GM13976 (cell line): Measurements from ENCODE around the gene ZNF205.
A peak's percentile ranks its signal among the peaks of the same experiment; 100 is the strongest.
"Not testable (repeated sequence)": the region's sequence is repeated elsewhere in the genome, so short reads cannot be mapped to it uniquely, and the experiment has no call there.

Experiments used
- DNase-seq: peaks from one replicate; pipeline ENCODE4 v3.0.0; 2012; ENCODE audit warnings: low spot score
- in situ Hi-C: fragments of 300-500 bp; cut with MboI; formaldehyde crosslinking; loops from one replicate; pipeline ENCODE4 v1.12.0; 2022; ENCODE audit warnings: low sequenced_read_pairs, mixed read lengths, inconsistent platforms; ENCODE audit not compliant: unreplicated experiment
- TF ChIP-seq, protein P1 (sequence below): IDR thresholded peaks from 2 replicates; pipeline ENCODE4 v1.5.1; 2012; ENCODE audit warnings: borderline replicate concordance, mild to moderate bottlenecking; ENCODE audit not compliant: insufficient read depth; ENCODE audit errors: extremely low read depth, missing control alignments, control extremely low read depth

The ZNF205 gene

DNA sequence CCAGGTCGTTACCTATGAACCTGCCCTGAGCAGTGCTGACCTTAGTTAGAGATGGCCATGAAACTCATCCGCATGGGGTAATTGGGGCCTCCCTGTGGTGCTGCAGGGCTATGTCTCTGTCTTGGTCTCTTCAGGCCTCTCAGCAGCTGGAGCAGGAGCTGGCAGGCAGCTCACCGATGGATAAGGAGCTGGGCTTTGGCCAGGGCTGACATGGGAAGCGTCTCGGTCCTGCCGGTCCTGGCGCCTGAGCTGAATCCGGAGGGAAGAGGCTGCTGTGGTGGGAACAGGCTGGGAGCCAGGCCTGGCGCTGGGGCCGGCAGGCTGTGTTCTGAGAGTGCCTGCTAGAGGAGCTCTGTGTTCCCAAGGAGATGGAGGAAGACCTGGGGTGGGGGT lies 36.9 kb upstream of the ZNF205 start:
- in situ Hi-C loops, result no loop called here
- TF ChIP-seq, protein P1, sequence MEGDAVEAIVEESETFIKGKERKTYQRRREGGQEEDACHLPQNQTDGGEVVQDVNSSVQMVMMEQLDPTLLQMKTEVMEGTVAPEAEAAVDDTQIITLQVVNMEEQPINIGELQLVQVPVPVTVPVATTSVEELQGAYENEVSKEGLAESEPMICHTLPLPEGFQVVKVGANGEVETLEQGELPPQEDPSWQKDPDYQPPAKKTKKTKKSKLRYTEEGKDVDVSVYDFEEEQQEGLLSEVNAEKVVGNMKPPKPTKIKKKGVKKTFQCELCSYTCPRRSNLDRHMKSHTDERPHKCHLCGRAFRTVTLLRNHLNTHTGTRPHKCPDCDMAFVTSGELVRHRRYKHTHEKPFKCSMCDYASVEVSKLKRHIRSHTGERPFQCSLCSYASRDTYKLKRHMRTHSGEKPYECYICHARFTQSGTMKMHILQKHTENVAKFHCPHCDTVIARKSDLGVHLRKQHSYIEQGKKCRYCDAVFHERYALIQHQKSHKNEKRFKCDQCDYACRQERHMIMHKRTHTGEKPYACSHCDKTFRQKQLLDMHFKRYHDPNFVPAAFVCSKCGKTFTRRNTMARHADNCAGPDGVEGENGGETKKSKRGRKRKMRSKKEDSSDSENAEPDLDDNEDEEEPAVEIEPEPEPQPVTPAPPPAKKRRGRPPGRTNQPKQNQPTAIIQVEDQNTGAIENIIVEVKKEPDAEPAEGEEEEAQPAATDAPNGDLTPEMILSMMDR, result no peak
- no peak for DNase-seq

DNA sequence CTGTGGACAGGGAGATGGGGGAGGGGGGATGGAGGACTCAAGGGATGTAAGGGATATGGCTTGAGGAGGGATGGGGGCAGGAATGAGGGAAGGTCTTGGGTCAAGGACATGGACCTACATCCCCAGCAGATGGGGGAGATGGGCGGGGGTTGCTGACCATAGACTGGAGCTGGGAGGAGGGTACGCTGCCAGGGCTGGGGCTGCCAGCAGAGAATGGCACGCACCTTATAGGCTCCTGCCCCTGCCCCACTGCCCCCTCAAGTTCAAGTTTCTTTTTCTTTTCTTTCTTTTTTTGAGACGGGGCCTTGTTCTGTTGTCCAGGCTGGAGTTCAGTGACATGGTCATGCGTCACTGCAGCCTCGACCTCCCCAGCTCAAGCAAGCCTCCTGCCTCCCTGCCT lies 36.4 kb upstream of the ZNF205 start:
- DNase-seq, in situ Hi-C loops: not testable (repeated sequence)

DNA sequence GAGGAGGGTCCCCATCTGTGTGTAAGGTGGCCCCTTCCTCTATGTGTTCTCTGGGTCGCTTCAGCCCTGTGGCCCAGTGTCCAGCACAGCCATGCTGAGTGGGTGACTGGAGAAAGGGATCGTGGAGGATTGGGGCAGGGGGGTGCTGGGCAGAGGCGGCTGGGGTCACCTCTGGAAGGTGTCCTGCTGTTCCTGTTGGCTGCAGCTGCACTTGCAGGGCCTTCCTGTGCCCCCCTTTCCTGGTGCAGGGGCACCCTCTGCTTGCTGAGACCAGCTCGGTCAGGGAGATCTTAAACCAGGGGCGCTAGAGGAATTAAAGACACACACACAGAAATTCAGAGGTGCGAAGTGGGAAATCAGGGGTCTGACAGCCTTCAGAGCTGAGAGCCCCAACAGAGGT lies 35.8 kb upstream of the ZNF205 start:
- in situ Hi-C loops, result no loop called here
- TF ChIP-seq, protein P1, result no peak
- peak; percentile 17 for DNase-seq

DNA sequence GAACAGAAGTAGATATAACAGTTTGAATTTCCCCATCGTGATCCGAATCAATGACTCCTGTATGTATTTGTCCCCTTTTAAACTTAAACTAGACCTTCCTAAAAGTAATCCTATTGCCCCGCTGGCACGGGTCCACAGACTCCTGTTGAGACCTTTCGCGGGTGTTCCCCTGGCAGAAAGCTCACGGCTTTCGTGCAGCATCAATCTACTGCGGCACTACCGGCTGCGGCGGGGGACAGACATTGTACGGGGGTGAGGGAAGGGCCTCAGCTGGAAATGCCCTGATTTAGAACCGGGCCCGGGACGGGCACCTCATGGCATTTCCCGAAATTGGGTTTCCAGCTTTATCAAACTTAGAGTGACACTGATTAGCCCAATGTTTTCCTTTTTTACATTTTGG lies 32.4 kb upstream of the ZNF205 start:
- no peak for DNase-seq
- in situ Hi-C loops, result no loop called here
- TF ChIP-seq, protein P1, result no peak

DNA sequence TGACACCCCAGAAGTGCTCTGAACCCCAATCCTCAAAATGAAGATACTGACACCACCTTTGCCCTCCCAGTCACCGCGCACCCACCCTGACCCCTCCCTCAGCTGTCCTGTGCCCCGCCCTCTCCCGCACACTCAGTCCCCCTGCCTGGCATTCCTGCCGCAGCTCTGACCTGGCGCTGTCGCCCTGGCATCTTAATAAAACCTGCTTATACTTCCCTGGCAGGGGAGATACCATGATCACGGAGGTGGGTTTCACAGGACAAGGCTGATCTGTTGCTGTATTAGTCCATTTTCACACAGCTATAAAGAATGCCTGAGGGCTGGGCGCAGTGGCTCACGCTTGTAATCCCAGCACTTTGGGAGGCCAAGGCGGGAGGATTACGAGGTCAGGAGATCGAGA lies 30.4 kb upstream of the ZNF205 start:
- DNase-seq, in situ Hi-C loops: not testable (repeated sequence)

DNA sequence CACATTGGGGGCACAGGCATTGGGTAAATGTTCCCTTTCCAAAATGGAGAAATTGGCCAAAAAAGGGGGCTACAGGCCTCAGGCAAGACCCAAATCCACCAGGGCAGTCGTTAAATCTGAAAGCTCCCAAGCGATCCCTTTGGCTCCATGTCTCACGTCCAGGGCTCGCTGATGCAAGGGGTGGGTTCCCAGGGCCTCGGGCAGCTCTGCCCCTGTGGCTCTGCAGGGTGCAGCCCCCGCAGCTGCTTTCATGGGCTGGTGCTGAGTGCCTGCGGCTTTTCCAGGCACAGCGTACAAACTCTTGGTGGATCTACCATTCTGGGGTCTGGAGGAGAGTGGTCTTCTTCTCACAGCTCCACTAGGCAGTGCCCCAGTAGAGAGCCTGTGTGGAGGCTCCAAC lies 29.0 kb upstream of the ZNF205 start:
- in situ Hi-C loops, DNase-seq: not testable (repeated sequence)

DNA sequence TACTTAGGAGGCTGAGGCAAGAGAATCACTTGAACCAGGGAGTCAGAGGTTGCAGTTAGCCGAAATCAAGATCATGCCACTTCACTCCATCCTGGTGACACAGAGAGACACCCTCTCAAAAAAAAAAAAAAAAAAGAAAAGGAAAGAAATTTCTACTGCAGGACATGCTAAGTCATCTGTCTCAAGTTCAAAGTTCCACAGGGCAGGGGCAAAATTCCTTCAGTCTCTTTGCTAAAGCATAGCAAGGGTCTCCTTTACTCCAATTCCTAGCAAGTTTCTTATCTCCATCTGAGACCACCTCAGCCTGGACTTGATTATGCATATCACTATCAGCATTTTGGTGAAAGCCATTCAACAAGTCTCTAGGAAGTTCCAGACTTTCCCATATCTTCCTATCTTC lies 27.9 kb upstream of the ZNF205 start:
- in situ Hi-C loops, result no loop called here
- TF ChIP-seq, protein P1, result no peak
- DNase-seq, result no peak

DNA sequence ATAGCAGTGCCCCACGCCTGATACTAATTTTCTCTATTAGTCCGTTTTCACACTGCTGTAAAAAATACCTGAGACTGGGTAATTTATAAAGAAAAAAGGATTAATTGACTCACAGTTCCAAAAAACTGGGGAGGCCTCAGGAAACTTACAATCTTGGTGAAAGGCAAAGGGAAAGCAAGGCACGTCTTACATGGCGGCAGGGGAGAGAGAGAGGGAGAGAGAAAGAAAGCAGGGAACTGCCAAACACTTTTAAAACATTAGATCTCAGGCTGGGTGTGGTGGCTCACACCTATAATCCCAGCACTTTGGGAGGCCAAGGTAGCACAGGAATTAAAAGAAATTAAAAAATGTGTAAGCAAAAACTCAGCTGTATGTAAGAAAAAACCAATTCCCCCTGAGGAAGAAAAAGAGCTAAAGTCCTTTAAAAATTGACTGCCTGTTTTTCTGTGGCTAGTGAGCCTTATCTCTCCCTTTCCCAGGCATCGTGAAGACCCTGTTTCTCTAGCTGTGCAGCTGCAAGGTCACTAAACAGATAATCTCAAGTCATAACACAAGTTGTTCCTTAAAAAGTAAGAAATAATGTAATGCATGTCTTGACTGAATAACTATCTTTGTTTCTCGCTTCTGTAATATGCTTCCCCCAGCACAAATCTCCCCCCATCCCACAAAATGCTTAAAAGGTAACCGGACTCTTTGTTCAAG lies 27.3 kb upstream of the ZNF205 start:
- DNase-seq, result no peak
- in situ Hi-C loops, result no loop called here
- TF ChIP-seq, protein P1, result no peak
